Measurements from ENCODE around the gene TAS1R3. TPM values are rescaled to one million over a fixed set of nuclear protein-coding genes. Genes with fewer than 3 reads are reported as not detected.

The TAS1R3 gene
- total RNA-seq, 2 donors from 2014 or later = 0.09 to 0.35 TPM

DNA sequence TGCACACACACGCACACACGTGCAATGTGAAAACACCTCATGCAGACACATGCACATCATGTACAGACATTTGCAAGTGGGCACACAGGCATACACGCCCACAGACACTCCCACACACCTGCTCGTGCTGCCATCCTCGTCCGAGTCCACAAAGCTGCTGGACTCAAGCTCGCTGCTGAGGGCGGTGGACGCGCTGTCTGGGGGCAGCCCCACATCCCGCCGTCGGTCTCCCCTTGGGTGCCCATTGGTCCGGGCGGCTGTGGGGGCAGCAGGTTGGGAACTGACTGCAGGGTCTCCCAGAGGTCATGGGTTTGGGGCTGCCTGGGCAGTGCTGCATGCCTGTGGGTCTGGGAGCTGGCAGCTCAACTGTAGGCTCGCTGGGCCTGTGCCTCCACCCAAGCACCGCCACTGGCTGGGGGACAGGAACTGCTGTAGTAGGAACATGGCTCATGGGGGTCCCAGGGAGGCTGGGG is 10.5 kb downstream of the TAS1R3 start:
- no peak overlapping the region for H3K9ac ChIP-seq (ENCODE audit: extremely low read depth, low read length, poor library complexity, severe bottlenecking)
- TF ChIP-seq, protein P1, sequence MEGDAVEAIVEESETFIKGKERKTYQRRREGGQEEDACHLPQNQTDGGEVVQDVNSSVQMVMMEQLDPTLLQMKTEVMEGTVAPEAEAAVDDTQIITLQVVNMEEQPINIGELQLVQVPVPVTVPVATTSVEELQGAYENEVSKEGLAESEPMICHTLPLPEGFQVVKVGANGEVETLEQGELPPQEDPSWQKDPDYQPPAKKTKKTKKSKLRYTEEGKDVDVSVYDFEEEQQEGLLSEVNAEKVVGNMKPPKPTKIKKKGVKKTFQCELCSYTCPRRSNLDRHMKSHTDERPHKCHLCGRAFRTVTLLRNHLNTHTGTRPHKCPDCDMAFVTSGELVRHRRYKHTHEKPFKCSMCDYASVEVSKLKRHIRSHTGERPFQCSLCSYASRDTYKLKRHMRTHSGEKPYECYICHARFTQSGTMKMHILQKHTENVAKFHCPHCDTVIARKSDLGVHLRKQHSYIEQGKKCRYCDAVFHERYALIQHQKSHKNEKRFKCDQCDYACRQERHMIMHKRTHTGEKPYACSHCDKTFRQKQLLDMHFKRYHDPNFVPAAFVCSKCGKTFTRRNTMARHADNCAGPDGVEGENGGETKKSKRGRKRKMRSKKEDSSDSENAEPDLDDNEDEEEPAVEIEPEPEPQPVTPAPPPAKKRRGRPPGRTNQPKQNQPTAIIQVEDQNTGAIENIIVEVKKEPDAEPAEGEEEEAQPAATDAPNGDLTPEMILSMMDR (conservative IDR thresholded peaks at IDR 0.05) = no peak
- no peak for DNase-seq
- 96 to 98% methylated on average over 13 to 17 of the region's 17 CpGs for WGBS, 2 experiments (ENCODE audit: insufficient coverage in 1 of 2, insufficient read length in 1 of 2)
- H3K27ac Mint-ChIP-seq = no peak overlapping the region
- H3K9me3 ChIP-seq (ENCODE audit: control insufficient read depth, low read length) = no peaks in the 10 kb centered on the region
- H3K27ac ChIP-seq (ENCODE audit: low read depth, low read length) = no peak overlapping the region
- H3K27me3 Mint-ChIP-seq (ENCODE audit: insufficient read depth) = no peaks in the 10 kb centered on the region
- no peaks in the 10 kb centered on the region for H3K27me3 ChIP-seq (ENCODE audit: control insufficient read depth, insufficient read depth, low read length, poor library complexity, severe bottlenecking)
- H3K36me3 Mint-ChIP-seq (ENCODE audit: low read depth) = peaks cover 22% of the 10 kb centered on the region
- H3K4me3 ChIP-seq (ENCODE audit: low read length) = no peak overlapping the region
- H3K4me1 ChIP-seq (ENCODE audit: control insufficient read depth, insufficient read depth, low read length) = no peaks in the 10 kb centered on the region
- peaks cover 19% of the 10 kb centered on the region for H3K36me3 ChIP-seq (ENCODE audit: control insufficient read depth, insufficient read depth, low read length)
- H3K9me3 Mint-ChIP-seq = no peaks in the 10 kb centered on the region
- H3K4me1 Mint-ChIP-seq = no peaks in the 10 kb centered on the region
- no peak overlapping the region for H3K4me3 Mint-ChIP-seq

DNA sequence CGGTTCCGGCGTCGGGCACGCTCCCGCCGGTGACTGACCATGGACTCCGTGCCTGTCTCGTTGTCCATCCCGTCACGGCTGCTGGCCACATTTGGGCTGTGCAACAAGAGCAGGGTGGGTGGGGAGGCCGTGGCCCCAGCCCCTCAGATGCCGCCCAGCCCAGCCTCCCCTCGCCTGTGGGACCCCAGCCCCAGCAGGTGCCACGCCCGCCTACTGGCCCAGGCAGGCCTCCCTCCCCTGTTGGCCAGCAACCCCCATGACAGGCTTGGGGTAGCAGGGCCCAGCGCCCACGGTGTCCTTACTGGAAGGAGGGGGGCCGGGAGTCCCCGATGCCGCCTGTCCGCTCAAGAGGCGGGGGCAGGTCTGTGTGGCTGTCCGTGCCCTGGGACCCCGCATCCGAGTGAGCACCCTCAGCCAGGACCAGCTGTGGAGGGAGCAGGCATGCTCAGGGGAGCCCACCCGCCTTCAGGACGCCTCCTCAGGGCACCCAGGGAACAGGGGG is 11.0 kb downstream of the TAS1R3 start:
- peaks cover 22% of the 10 kb centered on the region for H3K36me3 Mint-ChIP-seq (ENCODE audit: low read depth)
- H3K4me3 ChIP-seq (ENCODE audit: low read length) = no peak overlapping the region
- no peaks in the 10 kb centered on the region for H3K9me3 ChIP-seq (ENCODE audit: control insufficient read depth, low read length)
- no peaks in the 10 kb centered on the region for H3K27me3 ChIP-seq (ENCODE audit: control insufficient read depth, insufficient read depth, low read length, poor library complexity, severe bottlenecking)
- H3K9ac ChIP-seq (ENCODE audit: extremely low read depth, low read length, poor library complexity, severe bottlenecking) = no peak overlapping the region
- H3K4me1 ChIP-seq (ENCODE audit: control insufficient read depth, insufficient read depth, low read length) = no peaks in the 10 kb centered on the region
- H3K4me3 Mint-ChIP-seq = no peak overlapping the region
- TF ChIP-seq, protein P1 (conservative IDR thresholded peaks at IDR 0.05) = no peak
- WGBS, 2 experiments (ENCODE audit: insufficient coverage in 1 of 2, insufficient read length in 1 of 2) = 94 to 96% methylated on average over 14 to 28 of the region's 28 CpGs
- DNase-seq = no peak
- no peak overlapping the region for H3K27ac Mint-ChIP-seq
- peaks cover 19% of the 10 kb centered on the region for H3K36me3 ChIP-seq (ENCODE audit: control insufficient read depth, insufficient read depth, low read length)
- H3K27me3 Mint-ChIP-seq (ENCODE audit: insufficient read depth) = no peaks in the 10 kb centered on the region
- H3K4me1 Mint-ChIP-seq = no peaks in the 10 kb centered on the region
- H3K9me3 Mint-ChIP-seq = no peaks in the 10 kb centered on the region
- no peak overlapping the region for H3K27ac ChIP-seq (ENCODE audit: low read depth, low read length)

DNA sequence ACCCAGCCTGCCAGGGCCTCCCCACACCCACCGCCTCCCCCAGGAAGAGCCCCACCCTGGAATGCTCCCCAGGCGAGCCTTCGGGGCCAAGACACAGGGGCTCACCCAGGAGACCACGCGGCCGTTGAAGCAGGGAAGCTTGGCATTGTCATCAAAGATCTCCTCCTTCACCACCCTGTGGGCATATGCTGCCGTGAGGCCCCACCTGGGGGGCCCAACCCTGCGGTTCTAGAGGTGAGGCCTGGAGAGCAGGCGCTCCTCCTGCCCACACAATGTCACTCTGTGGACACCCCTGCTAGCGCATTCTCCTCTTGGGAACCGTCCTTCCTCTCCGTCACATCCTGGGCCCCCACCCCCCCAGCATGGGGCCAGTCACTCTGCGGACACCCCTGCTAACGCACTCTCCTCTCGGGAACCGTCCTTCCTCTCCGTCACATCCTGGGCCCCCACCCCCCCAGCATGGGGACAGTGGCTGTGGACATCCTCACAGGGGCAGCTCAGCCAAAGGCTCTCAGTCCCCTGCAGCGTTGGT is 11.6 kb downstream of the TAS1R3 start:
- Histone ChIP-seq H3K36me3 (ENCODE audit: control insufficient read depth, insufficient read depth, low read length) (peaks cover 14% of the 10 kb centered on the region), H3K27me3 (ENCODE audit: control insufficient read depth, insufficient read depth, low read length, poor library complexity, severe bottlenecking) (no peaks in the 10 kb centered on the region), H3K4me1 (ENCODE audit: control insufficient read depth, insufficient read depth, low read length) (peaks cover 5% of the 10 kb centered on the region), H3K27ac (ENCODE audit: low read depth, low read length) (no peak overlapping the region), H3K9ac (ENCODE audit: extremely low read depth, low read length, poor library complexity, severe bottlenecking) (no peak overlapping the region), H3K4me3 (ENCODE audit: low read length) (no peak overlapping the region), H3K9me3 (ENCODE audit: control insufficient read depth, low read length) (no peaks in the 10 kb centered on the region)
- Mint-ChIP-seq H3K9me3 (no peaks in the 10 kb centered on the region), H3K36me3 (ENCODE audit: low read depth) (peaks cover 22% of the 10 kb centered on the region), H3K4me3 (no peak overlapping the region), H3K27me3 (ENCODE audit: insufficient read depth) (no peaks in the 10 kb centered on the region), H3K4me1 (no peaks in the 10 kb centered on the region), H3K27ac (no peak overlapping the region)
- DNase-seq = no peak
- WGBS, 2 experiments (ENCODE audit: insufficient coverage in 1 of 2, insufficient read length in 1 of 2) = 94 to 95% methylated on average over 10 to 18 of the region's 18 CpGs
- TF ChIP-seq, protein P1 (conservative IDR thresholded peaks at IDR 0.05) = no peak
